A549 (cell line): ENCODE measurements around the gene HIPK3.

ENCODE experiments used
- EP300 ChIP-seq, 2 experiments: fragments of >200 bp; sonication (Bioruptor Twin); formaldehyde crosslinking; IDR thresholded peaks; 2 replicates in 1 of 2; 3 replicates in 1 of 2; pipeline ENCODE4 v1.6.1; 2016 to 2017
- HDAC2 ChIP-seq: fragments of 200-600 bp; sonication (generic); IDR thresholded peaks from 2 replicates; pipeline ENCODE4 v1.6.1; 2016
- JUNB ChIP-seq: fragments of >200 bp; sonication (Bioruptor Twin); formaldehyde crosslinking; IDR thresholded peaks from 2 replicates; pipeline ENCODE4 v1.6.1; 2016
- MAFK ChIP-seq: fragments of 450-650 bp; IDR thresholded peaks from 2 replicates; pipeline ENCODE4 v1.6.1; 2014; ENCODE audit not compliant: partially characterized antibody
- MAX ChIP-seq: IDR thresholded peaks from 2 replicates; pipeline ENCODE4 v1.6.1; 2012
- NR3C1 ChIP-seq: fragments of >200 bp; sonication (Bioruptor Twin); formaldehyde crosslinking; IDR thresholded peaks from 3 replicates; pipeline ENCODE4 v1.6.1; 2017
- POLR2A ChIP-seq: IDR thresholded peaks from 2 replicates; pipeline ENCODE4 v1.6.1; 2012; ENCODE audit warnings: mild to moderate bottlenecking, low read length
- POLR2AphosphoS2 ChIP-seq: conservative IDR thresholded peaks from 2 replicates; pipeline ENCODE4 v1.6.1; 2012; ENCODE audit warnings: low read length, improper control_type of control experiment, inconsistent platforms
- RCOR1 ChIP-seq: fragments of 150-350 bp; IDR thresholded peaks from 2 replicates; pipeline ENCODE4 v1.6.1; 2014; ENCODE audit warnings: antibody characterized with exemption, low read length, low read depth
- RNF2 ChIP-seq: fragments of 200-600 bp; sonication (generic); IDR thresholded peaks from 2 replicates; pipeline ENCODE4 v1.6.1; 2016; ENCODE audit warnings: low read depth, mild to moderate bottlenecking, antibody characterized with exemption, moderate library complexity, borderline replicate concordance
- SMC3 ChIP-seq: fragments of >200 bp; sonication (Bioruptor Twin); formaldehyde crosslinking; IDR thresholded peaks from 3 replicates; pipeline ENCODE4 v1.6.1; 2018; ENCODE audit warnings: inconsistent platforms
- TF ChIP-seq, protein P1 (sequence below): fragments of >200 bp; sonication (Bioruptor Twin); formaldehyde crosslinking; IDR thresholded peaks from 3 replicates; pipeline ENCODE4 v1.5.1; 2016
- TF ChIP-seq, protein P2 (sequence below): fragments of 200-600 bp; sonication (generic); IDR thresholded peaks from 2 replicates; pipeline ENCODE4 v1.6.1; 2016; ENCODE audit warnings: antibody characterized with exemption, mild to moderate bottlenecking, moderate library complexity

GRCh38 chr11:33347490-33348125 lies 90.4 kb downstream of the HIPK3 start:
- TF ChIP-seq, protein P1, sequence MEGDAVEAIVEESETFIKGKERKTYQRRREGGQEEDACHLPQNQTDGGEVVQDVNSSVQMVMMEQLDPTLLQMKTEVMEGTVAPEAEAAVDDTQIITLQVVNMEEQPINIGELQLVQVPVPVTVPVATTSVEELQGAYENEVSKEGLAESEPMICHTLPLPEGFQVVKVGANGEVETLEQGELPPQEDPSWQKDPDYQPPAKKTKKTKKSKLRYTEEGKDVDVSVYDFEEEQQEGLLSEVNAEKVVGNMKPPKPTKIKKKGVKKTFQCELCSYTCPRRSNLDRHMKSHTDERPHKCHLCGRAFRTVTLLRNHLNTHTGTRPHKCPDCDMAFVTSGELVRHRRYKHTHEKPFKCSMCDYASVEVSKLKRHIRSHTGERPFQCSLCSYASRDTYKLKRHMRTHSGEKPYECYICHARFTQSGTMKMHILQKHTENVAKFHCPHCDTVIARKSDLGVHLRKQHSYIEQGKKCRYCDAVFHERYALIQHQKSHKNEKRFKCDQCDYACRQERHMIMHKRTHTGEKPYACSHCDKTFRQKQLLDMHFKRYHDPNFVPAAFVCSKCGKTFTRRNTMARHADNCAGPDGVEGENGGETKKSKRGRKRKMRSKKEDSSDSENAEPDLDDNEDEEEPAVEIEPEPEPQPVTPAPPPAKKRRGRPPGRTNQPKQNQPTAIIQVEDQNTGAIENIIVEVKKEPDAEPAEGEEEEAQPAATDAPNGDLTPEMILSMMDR = no peak
- TF ChIP-seq SMC3 (no peak), POLR2A (no peak), MAX (no peak), NR3C1 (no peak), POLR2AphosphoS2 (no peak), RNF2 (no peak), RCOR1 (no peak), JUNB (no peak), MAFK (no peak), HDAC2 (no peak), EP300 (IDR thresholded peaks at IDR 0.05) (no peak)
- TF ChIP-seq, protein P2, sequence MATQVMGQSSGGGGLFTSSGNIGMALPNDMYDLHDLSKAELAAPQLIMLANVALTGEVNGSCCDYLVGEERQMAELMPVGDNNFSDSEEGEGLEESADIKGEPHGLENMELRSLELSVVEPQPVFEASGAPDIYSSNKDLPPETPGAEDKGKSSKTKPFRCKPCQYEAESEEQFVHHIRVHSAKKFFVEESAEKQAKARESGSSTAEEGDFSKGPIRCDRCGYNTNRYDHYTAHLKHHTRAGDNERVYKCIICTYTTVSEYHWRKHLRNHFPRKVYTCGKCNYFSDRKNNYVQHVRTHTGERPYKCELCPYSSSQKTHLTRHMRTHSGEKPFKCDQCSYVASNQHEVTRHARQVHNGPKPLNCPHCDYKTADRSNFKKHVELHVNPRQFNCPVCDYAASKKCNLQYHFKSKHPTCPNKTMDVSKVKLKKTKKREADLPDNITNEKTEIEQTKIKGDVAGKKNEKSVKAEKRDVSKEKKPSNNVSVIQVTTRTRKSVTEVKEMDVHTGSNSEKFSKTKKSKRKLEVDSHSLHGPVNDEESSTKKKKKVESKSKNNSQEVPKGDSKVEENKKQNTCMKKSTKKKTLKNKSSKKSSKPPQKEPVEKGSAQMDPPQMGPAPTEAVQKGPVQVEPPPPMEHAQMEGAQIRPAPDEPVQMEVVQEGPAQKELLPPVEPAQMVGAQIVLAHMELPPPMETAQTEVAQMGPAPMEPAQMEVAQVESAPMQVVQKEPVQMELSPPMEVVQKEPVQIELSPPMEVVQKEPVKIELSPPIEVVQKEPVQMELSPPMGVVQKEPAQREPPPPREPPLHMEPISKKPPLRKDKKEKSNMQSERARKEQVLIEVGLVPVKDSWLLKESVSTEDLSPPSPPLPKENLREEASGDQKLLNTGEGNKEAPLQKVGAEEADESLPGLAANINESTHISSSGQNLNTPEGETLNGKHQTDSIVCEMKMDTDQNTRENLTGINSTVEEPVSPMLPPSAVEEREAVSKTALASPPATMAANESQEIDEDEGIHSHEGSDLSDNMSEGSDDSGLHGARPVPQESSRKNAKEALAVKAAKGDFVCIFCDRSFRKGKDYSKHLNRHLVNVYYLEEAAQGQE = no peak
